OCI-LY1 (cell line): ENCODE data around the gene CPLX1.

ENCODE experiments used
- H2AFZ ChIP-seq: fragments of 200-600 bp; sonication (generic), shearing (Covaris generic); 2 replicates; pipeline ENCODE4 v1.6.0; 2014; ENCODE audit warnings: antibody characterized with exemption, mild to moderate bottlenecking, low read length
- H3F3A ChIP-seq: fragments of 200-600 bp; sonication (generic), shearing (Covaris generic); 2 replicates; pipeline ENCODE4 v1.6.0; 2014; ENCODE audit warnings: mild to moderate bottlenecking, antibody characterized with exemption, low read length, moderate library complexity; ENCODE audit not compliant: insufficient read depth
- H3K27ac ChIP-seq: fragments of 200-600 bp; sonication (generic); 2 replicates; pipeline ENCODE4 v1.5.1; 2014; ENCODE audit warnings: low read length, mixed run types, mild to moderate bottlenecking, low read depth; ENCODE audit not compliant: poor library complexity, severe bottlenecking
- H3K27me3 ChIP-seq: fragments of 200-600 bp; sonication (generic); 2 replicates; pipeline ENCODE4 v1.6.0; 2014; ENCODE audit warnings: antibody characterized with exemption, mild to moderate bottlenecking, low read length, moderate library complexity; ENCODE audit not compliant: insufficient read depth
- H3K36me3 ChIP-seq: fragments of 200-600 bp; sonication (generic); 2 replicates; pipeline ENCODE4 v1.6.1; 2014; ENCODE audit warnings: mild to moderate bottlenecking, antibody characterized with exemption, low read length, moderate library complexity, mixed read lengths; ENCODE audit not compliant: insufficient read depth
- H3K4me1 ChIP-seq: fragments of 200-600 bp; sonication (generic); 2 replicates; pipeline ENCODE4 v1.5.1; 2014; ENCODE audit warnings: mild to moderate bottlenecking, low read length, moderate library complexity; ENCODE audit not compliant: insufficient read depth, severe bottlenecking
- H3K4me2 ChIP-seq: fragments of 200-600 bp; sonication (generic), shearing (Covaris generic); 2 replicates; pipeline ENCODE4 v1.6.1; 2014; ENCODE audit warnings: low read length
- H3K4me3 ChIP-seq: fragments of 200-600 bp; sonication (generic); 2 replicates; pipeline ENCODE4 v1.5.1; 2014; ENCODE audit warnings: low read length, low read depth, mild to moderate bottlenecking, mixed read lengths; ENCODE audit not compliant: poor library complexity, severe bottlenecking
- H3K79me2 ChIP-seq: fragments of 200-600 bp; shearing (Covaris generic); 2 replicates; pipeline ENCODE4 v1.6.1; 2016; ENCODE audit warnings: mixed run types, low read length, mixed read lengths; ENCODE audit not compliant: insufficient read depth
- H3K9ac ChIP-seq: fragments of 200-600 bp; sonication (generic), shearing (Covaris generic); 2 replicates; pipeline ENCODE4 v1.6.1; 2014; ENCODE audit warnings: mild to moderate bottlenecking, low read length, mixed read lengths
- H3K9me2 ChIP-seq: fragments of 200-600 bp; sonication (generic), shearing (Covaris generic); 2 replicates; pipeline ENCODE4 v1.6.1; 2014; ENCODE audit warnings: low read depth, mild to moderate bottlenecking, low read length, mixed read lengths
- H3K9me3 ChIP-seq: fragments of 200-600 bp; shearing (Covaris generic); 2 replicates; pipeline ENCODE4 v1.6.1; 2014; ENCODE audit warnings: low read length, mixed read lengths
- H4K20me1 ChIP-seq: fragments of 200-600 bp; sonication (generic), shearing (Covaris generic); 2 replicates; pipeline ENCODE4 v1.6.0; 2016; ENCODE audit warnings: mild to moderate bottlenecking, low read length; ENCODE audit not compliant: insufficient read depth
- CTCF ChIP-seq: fragments of 200-600 bp; sonication (generic), shearing (Covaris generic); IDR thresholded peaks from 2 replicates; pipeline ENCODE4 v1.5.1; 2017; ENCODE audit warnings: mild to moderate bottlenecking, antibody characterized with exemption, low read length, moderate library complexity, mixed read lengths
- EZH2 ChIP-seq: fragments of 200-600 bp; sonication (generic), shearing (Covaris generic); IDR thresholded peaks from 2 replicates; pipeline ENCODE4 v1.8.0; 2017; ENCODE audit warnings: borderline replicate concordance, mixed run types, mild to moderate bottlenecking, antibody characterized with exemption, low read length, moderate library complexity, mixed read lengths

The CPLX1 gene

DNA sequence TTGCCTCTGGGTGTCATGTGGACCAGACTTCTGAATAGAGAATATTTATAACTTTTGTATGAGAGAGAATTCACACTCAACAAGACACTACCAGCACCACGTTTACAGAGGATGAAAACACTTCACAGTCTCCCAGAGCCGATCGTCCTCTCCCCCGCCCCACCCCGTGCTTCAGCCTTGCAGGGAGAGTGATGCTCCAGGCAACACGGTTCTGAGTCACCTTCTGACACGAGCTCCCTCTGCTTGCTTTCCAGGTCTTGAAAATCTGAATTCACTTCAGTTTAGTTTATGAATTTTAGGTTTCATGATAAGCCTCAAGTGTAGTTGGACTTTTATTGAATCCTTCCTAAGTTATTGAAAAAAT, 59.8 kb downstream of the CPLX1 start:
- Histone ChIP-seq H3K9ac (no peak overlapping the region), H2AFZ (no peak overlapping the region), H3K9me2 (no peaks in the 10 kb centered on the region), H3K4me3 (no peak overlapping the region), H4K20me1 (no peaks in the 10 kb centered on the region), H3K4me1 (no peaks in the 10 kb centered on the region), H3K27me3 (no peaks in the 10 kb centered on the region), H3F3A (no peaks in the 10 kb centered on the region), H3K79me2 (0 out of 2 replicates have a peak, but pooled peaks cover 4% of the 10 kb centered on the region), H3K4me2 (no peak overlapping the region), H3K27ac (no peak overlapping the region), H3K9me3 (no peaks in the 10 kb centered on the region), H3K36me3 (peaks cover 67% of the 10 kb centered on the region)
- TF ChIP-seq CTCF: no peak
- no peak for TF ChIP-seq EZH2

- Histone ChIP-seq H3K4me3 (no peak overlapping the region), H3K9ac (no peak overlapping the region), H3K27ac (no peak overlapping the region), H3K27me3 (no peaks in the 10 kb centered on the region), H4K20me1 (no peaks in the 10 kb centered on the region), H3K9me2 (no peaks in the 10 kb centered on the region), H3F3A (no peaks in the 10 kb centered on the region), H3K4me1 (no peaks in the 10 kb centered on the region), H3K4me2 (no peak overlapping the region), H3K36me3 (peaks cover 63% of the 10 kb centered on the region), H3K9me3 (no peaks in the 10 kb centered on the region), H2AFZ (no peak overlapping the region), H3K79me2 (no peaks in the 10 kb centered on the region)
- TF ChIP-seq CTCF (no peak), EZH2 (no peak)
Observed at GRCh38 chr4:764405-765169, 61.3 kb downstream of the CPLX1 start.

GRCh38 chr4:763922-764321, 62.0 kb downstream of the CPLX1 start:
- peaks cover 57% of the 10 kb centered on the region for H3K36me3 ChIP-seq
- H3K27ac ChIP-seq: no peak overlapping the region
- no peaks in the 10 kb centered on the region for H3K4me1 ChIP-seq
- no peak overlapping the region for H3K4me2 ChIP-seq
- no peaks in the 10 kb centered on the region for H3K79me2 ChIP-seq
- no peaks in the 10 kb centered on the region for H3K9me2 ChIP-seq
- no peak overlapping the region for H2AFZ ChIP-seq
- H3K9ac ChIP-seq: no peak overlapping the region
- H3K9me3 ChIP-seq: no peaks in the 10 kb centered on the region
- H3K4me3 ChIP-seq: no peak overlapping the region
- TF ChIP-seq CTCF: no peak
- no peak for TF ChIP-seq EZH2
- H3K27me3 ChIP-seq: no peaks in the 10 kb centered on the region
- no peaks in the 10 kb centered on the region for H4K20me1 ChIP-seq
- no peaks in the 10 kb centered on the region for H3F3A ChIP-seq
